GM12872 (cell line): Measurements from ENCODE around the gene TAT.

Experiments
- TF ChIP-seq, protein P1 (sequence below): IDR thresholded peaks from 3 replicates; pipeline ENCODE4 v1.5.1; 2011; ENCODE audit warnings: low read depth, mild to moderate bottlenecking, low read length, moderate library complexity; ENCODE audit not compliant: insufficient read depth

The TAT gene

DNA sequence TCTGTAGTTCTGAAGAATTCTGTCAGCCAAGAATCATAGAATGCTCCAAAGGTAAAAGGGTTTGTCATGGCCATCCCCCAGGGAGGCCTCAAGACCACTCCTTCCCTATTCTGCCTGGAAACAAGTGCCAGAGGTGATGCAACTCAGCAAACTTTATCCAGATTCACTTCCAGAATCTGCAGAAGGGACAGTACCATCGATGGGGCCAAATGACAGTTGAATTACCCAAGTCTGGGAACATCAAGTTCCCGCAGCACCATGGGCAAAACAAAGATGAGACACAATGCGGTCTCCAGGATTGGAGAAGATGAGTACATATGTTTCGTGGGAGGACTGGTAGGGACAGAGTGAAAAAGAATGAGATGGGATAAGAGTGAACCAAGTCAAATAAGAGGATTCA, 13.7 kb upstream of the TAT start:
- TF ChIP-seq, protein P1, sequence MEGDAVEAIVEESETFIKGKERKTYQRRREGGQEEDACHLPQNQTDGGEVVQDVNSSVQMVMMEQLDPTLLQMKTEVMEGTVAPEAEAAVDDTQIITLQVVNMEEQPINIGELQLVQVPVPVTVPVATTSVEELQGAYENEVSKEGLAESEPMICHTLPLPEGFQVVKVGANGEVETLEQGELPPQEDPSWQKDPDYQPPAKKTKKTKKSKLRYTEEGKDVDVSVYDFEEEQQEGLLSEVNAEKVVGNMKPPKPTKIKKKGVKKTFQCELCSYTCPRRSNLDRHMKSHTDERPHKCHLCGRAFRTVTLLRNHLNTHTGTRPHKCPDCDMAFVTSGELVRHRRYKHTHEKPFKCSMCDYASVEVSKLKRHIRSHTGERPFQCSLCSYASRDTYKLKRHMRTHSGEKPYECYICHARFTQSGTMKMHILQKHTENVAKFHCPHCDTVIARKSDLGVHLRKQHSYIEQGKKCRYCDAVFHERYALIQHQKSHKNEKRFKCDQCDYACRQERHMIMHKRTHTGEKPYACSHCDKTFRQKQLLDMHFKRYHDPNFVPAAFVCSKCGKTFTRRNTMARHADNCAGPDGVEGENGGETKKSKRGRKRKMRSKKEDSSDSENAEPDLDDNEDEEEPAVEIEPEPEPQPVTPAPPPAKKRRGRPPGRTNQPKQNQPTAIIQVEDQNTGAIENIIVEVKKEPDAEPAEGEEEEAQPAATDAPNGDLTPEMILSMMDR: no peak

DNA sequence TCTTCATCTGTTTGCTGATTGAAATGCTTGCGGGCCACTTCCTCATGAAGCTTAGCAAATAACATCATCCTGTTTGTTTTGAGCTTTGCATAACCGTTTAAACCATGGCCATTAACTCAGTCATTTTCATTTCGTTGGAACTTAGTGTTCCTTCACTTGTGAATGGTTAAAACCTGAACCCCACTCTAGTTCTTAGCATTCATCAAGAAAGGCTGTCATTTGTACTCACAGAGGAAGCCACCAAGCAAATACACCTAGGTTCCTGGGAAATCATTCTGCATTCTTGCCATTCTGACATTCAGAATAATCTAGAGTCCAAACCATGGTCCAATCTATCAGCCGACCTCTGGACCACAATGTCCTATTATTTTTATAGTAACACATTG, 8.4 kb upstream of the TAT start:
- TF ChIP-seq, protein P1: no peak

DNA sequence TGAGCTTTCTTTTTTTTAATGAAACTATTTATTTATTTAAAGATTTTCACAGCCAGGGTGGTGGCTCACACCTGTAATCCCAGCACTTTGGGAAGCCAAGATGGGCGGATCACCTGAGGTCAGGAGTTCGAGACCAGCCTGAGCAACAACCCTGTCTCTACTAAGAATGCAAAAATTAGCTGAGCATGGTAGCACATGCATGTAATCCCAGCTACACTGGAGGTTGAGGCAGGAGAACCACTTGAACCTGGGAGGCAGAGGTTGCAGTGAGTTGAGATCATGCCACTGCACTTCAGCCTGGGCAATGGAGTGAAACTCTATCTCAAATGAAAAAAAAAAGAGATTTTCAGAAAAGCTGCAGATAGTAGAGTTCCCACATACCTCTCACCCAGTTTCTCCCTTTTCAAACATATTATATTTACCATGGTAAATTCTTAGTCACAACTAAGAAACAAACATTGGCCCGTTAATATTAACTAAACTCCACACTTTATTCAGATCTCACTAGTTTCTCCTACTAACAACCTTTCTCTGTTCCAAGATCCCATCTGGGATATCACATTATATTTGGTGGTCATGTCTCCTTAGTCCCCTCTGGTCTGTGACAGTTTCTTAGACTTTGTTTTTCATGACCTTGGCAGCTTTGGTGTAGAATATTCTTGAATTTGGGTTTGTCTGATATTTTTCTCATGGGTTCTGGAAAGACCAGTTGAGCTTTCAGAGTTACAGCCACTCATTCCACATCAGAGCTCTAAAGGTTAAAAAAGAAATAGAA, 7.8 kb upstream of the TAT start:
- TF ChIP-seq, protein P1: no peak

DNA sequence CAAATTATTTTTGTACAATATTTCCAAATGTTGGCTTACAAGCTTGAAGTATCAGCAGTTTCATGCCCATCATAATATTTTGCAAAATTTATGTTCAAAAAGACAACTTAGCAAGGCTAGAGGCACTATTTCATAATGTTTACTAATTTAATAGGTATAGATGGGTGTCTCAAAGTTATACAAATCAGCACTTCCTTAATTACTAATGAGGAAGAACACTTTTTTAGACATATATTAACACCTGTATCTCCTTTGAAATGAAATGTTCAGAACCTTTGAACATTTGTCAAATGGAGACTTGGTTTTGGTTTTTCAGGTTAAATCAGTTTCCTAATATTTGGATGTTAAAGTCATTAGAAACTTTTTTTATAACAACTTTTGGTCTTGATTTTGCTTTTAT, 2.2 kb downstream of the TAT start:
- TF ChIP-seq, protein P1: no peak

DNA sequence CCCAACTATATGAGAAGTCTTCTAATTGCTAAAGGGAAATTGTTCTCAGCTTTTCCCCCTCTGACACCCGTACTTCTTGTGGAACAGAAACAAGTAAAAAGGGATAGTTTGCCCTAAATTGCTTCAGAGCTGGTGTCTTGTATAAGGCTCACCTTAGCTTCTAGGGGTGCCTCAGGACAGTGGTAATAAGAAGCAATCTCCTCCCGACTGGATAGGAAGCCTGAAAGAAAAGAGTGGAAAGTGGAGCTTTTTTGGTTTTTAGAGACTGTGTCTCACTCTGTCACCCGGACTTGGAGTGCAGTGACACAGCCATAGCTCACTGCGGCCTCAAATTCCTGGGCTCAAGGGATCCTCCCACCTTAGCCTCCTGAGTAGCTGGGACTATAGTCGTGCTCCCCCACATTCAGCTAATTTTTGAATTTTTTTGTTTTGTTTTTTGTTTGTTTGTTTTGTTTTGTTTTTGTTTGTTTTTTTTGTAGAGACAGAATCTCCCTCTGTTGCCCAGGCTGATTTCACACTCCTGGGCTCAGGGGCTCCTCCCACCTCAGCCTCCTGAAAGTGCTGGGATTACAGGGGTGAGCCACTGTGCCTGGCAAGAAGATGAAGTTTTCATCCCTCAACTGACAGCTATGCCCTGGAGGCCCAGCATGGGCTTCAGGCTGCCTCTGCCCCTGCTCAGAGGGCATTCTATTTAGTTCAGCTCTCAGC, 3.4 kb downstream of the TAT start:
- TF ChIP-seq, protein P1: no peak

DNA sequence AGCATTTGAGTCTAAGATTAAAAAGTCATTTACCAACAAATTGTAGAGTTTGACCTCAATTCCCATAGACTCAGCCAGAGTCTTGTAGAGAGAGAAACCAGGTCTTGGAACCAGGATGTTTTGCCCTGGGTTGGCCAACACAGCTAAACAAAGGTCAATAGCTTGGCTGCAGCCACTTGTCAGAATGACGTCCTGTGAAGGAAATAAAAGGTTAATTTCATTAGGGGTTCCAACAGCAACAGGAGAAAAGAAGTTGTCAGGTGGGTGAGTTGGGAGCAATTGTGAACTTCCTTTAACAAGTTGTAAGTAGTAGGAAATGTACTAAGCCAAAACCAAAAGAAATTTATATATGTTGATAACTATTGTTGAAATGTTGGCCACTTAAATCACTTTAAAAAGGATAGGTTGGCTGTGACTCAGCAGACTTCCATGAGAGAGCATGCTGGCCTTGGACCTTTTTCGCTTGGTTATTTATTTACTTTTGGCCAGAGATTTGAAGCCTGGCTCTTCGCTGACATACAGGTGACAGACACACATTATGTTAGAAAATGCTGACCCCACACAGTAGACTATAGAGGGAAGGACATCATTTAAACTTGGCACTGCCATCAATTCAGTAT, 4.3 kb downstream of the TAT start:
- TF ChIP-seq, protein P1: no peak

DNA sequence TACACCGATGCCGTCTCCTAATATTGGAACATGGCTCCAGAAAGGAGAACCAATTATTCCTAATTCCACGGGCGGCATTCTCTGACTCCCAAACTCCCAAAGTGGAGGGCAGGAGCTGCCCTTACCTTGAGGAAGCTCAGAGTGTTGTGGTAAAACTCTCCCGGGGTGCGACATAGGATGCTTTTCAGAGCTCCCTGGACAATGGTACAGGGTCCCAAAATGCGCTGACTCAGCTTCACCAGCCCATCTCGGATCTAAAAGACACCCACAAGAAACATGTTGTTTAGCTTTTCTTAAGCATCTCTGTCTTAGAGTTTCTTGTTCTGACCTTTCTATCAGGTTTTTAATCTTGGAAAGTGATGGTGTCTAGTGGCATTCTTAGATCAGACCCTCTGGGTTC, 6.7 kb downstream of the TAT start:
- TF ChIP-seq, protein P1: no peak
